ENCODE data around the gene TMEM175. TPM values are rescaled to one million over a fixed set of nuclear protein-coding genes. Genes with fewer than 3 reads are reported as not detected.

TMEM175 gene
- total and polyA plus RNA-seq, 7 donors: 4.6 to 42.6 (median 30.5) TPM

GRCh38 chr4:1003271-1004070 is 71.2 kb downstream of the TMEM175 start:
- H3K27me3 ChIP-seq: peaks cover 40 to 96% (median 84%) of the 10 kb centered on the region in 3 donors
- no peaks in the 10 kb centered on the region for H3K9me3 ChIP-seq
- H3K4me1 ChIP-seq: peaks cover 0 to 20% (median 18%) of the 10 kb centered on the region in 4 donors
- no peaks in the 10 kb centered on the region for H3K36me3 ChIP-seq
- no peak overlapping the region for H3K27ac ChIP-seq
- no peak for TF ChIP-seq POLR2A (IDR thresholded peaks at IDR 0.05)
- no peak for TF ChIP-seq EP300 (IDR thresholded peaks at IDR 0.05)
- no peak for TF ChIP-seq POLR2AphosphoS5 (IDR thresholded peaks at IDR 0.05)
- 20 to 31% methylated on average over 63 of the region's 63 CpGs for WGBS, 2 donors
- no peak overlapping the region for H3K4me3 ChIP-seq
- intact Hi-C loops (cut with DNase I): no loop called here
- no peak for DNase-seq

- peaks cover 0 to 25% (median 24%) of the 10 kb centered on the region in 4 donors for H3K4me1 ChIP-seq
- no peak for DNase-seq
- H3K27ac ChIP-seq: no peak overlapping the region
- H3K27me3 ChIP-seq: peaks cover 45 to 96% (median 82%) of the 10 kb centered on the region in 3 donors
- no peaks in the 10 kb centered on the region for H3K9me3 ChIP-seq
- no peak for TF ChIP-seq POLR2AphosphoS5 (IDR thresholded peaks at IDR 0.05)
- no peak for TF ChIP-seq POLR2A (IDR thresholded peaks at IDR 0.05)
- no peak for TF ChIP-seq EP300 (IDR thresholded peaks at IDR 0.05)
- TF ChIP-seq CTCF (IDR thresholded peaks at IDR 0.05): no peak
- 73 to 91% methylated on average over 13 of the region's 13 CpGs for WGBS, 2 donors
- intact Hi-C loops (cut with DNase I): no loop called here
- H3K36me3 ChIP-seq: no peaks in the 10 kb centered on the region
- no peak overlapping the region for H3K4me3 ChIP-seq
These were observed 71.8 kb downstream of the TMEM175 start for GRCh38 chr4:1004071-1004418.

GRCh38 chr4:1004557-1005485 is 72.6 kb downstream of the TMEM175 start:
- peaks cover 0 to 29% (median 28%) of the 10 kb centered on the region in 4 donors for H3K4me1 ChIP-seq
- H3K36me3 ChIP-seq: no peaks in the 10 kb centered on the region
- DNase-seq: no peak
- intact Hi-C loops (cut with DNase I): loop anchor here (5.0 kb wide), 1 partner anchor 73 kb away; the partner anchor contains the start of genes GAK and TMEM175
- no peaks in the 10 kb centered on the region for H3K9me3 ChIP-seq
- 62 to 80% methylated on average over 25 of the region's 25 CpGs for WGBS, 2 donors
- H3K4me3 ChIP-seq: no peak overlapping the region
- peaks cover 46 to 91% (median 82%) of the 10 kb centered on the region in 3 donors for H3K27me3 ChIP-seq
- TF ChIP-seq POLR2A (IDR thresholded peaks at IDR 0.05) (no peak), EP300 (IDR thresholded peaks at IDR 0.05) (no peak), POLR2AphosphoS5 (IDR thresholded peaks at IDR 0.05) (no peak), CTCF (IDR thresholded peaks at IDR 0.05) (no peak)
- H3K27ac ChIP-seq: no peak overlapping the region

- H3K36me3 ChIP-seq: no peaks in the 10 kb centered on the region
- WGBS, 2 donors: 87 to 88% methylated on average over 5 of the region's 5 CpGs
- no peak overlapping the region for H3K27ac ChIP-seq
- TF ChIP-seq POLR2AphosphoS5 (IDR thresholded peaks at IDR 0.05) (no peak), CTCF (IDR thresholded peaks at IDR 0.05) (no peak), EP300 (IDR thresholded peaks at IDR 0.05) (no peak), POLR2A (IDR thresholded peaks at IDR 0.05) (no peak)
- no peak for DNase-seq
- intact Hi-C loops (cut with DNase I): loop anchor here (5.0 kb wide), 1 partner anchor 75 kb away; the partner anchor contains the start of genes GAK and TMEM175
- H3K4me1 ChIP-seq: peaks cover 0 to 41% (median 40%) of the 10 kb centered on the region in 4 donors
- H3K27me3 ChIP-seq: peaks cover 33 to 71% (median 61%) of the 10 kb centered on the region in 3 donors
- H3K9me3 ChIP-seq: no peaks in the 10 kb centered on the region
- no peak overlapping the region for H3K4me3 ChIP-seq
These were observed 74.6 kb downstream of the TMEM175 start for GRCh38 chr4:1006856-1007255.

Other genes with a start within 250 kb of the TMEM175 start
- gene SLC49A3, start 243.3 kb upstream of the TMEM175 start, total RNA-seq: 1 to 10 TPM; 3.9 to 5.0 (median 4.5) TPM
- 1 to 10 TPM; 2.4 to 6.4 (median 4.6) TPM for gene SLC49A3, start 243.3 kb upstream of the TMEM175 start, polyA plus RNA-seq
- gene PCGF3, start 226.6 kb upstream of the TMEM175 start, total RNA-seq: 10 to 100 TPM; 26.4 to 60.1 (median 40.2) TPM
- 10 to 100 TPM; 15.6 to 52.9 (median 24.5) TPM for gene PCGF3, start 226.6 kb upstream of the TMEM175 start, polyA plus RNA-seq
- gene CPLX1, start 106.3 kb upstream of the TMEM175 start, total RNA-seq: 1 to 10 TPM in 1 of 4 donors, under 1 TPM in 3; 0.36 to 1.7 (median 0.45) TPM
- 1 to 10 TPM in 2 of 3 donors, under 1 TPM in 1; 0.23 to 3.0 (median 2.8) TPM for gene CPLX1, start 106.3 kb upstream of the TMEM175 start, polyA plus RNA-seq
- gene GAK, start 144 bp upstream of the TMEM175 start, total RNA-seq: 100 to 1,000 TPM in 1 of 4 donors, 10 to 100 TPM in 3; 40.8 to 494 (median 60.4) TPM
- 100 to 1,000 TPM; 124 to 276 (median 150) TPM for gene GAK, start 144 bp upstream of the TMEM175 start, polyA plus RNA-seq
- gene DGKQ, start 41.1 kb downstream of the TMEM175 start, total RNA-seq: 1 to 10 TPM; 3.5 to 8.9 (median 5.1) TPM
- gene DGKQ, start 41.1 kb downstream of the TMEM175 start, polyA plus RNA-seq: 10 to 100 TPM; 19.8 to 26.2 (median 23.6) TPM
- gene IDUA, start 54.6 kb downstream of the TMEM175 start, total RNA-seq: 10 to 100 TPM in 1 of 4 donors, 1 to 10 TPM in 3; 7.1 to 15.2 (median 7.6) TPM
- 10 to 100 TPM in 1 of 3 donors, 1 to 10 TPM in 2; 1.2 to 13.3 (median 4.2) TPM for gene IDUA, start 54.6 kb downstream of the TMEM175 start, polyA plus RNA-seq
- not detected for gene SLC26A1, start 60.9 kb downstream of the TMEM175 start, total RNA-seq
- 1 to 10 TPM in 1 of 3 donors, not detected in 2; 1.1 TPM for gene SLC26A1, start 60.9 kb downstream of the TMEM175 start, polyA plus RNA-seq
- 10 to 100 TPM in 1 of 4 donors, 1 to 10 TPM in 3; 6.1 to 10.0 (median 8.0) TPM for gene FGFRL1, start 79.2 kb downstream of the TMEM175 start, total RNA-seq
- gene FGFRL1, start 79.2 kb downstream of the TMEM175 start, polyA plus RNA-seq: 10 to 100 TPM in 1 of 3 donors, 1 to 10 TPM in 2; 1.2 to 12.1 (median 3.0) TPM
- 10 to 100 TPM in 1 of 4 donors, 1 to 10 TPM in 3; 3.1 to 12.8 (median 6.8) TPM for gene RNF212, start 181.1 kb downstream of the TMEM175 start, total RNA-seq
- 1 to 10 TPM in 1 of 3 donors, under 1 TPM in 1, not detected in 1; 0.60 to 3.4 TPM for gene RNF212, start 181.1 kb downstream of the TMEM175 start, polyA plus RNA-seq
- gene SPON2, start 240.1 kb downstream of the TMEM175 start, total RNA-seq: 100 to 1,000 TPM in 1 of 4 donors, 10 to 100 TPM in 3; 33.6 to 165 (median 79.8) TPM
- gene SPON2, start 240.1 kb downstream of the TMEM175 start, polyA plus RNA-seq: 10 to 100 TPM in 2 of 3 donors, 1 to 10 TPM in 1; 8.6 to 33.6 (median 25.2) TPM